Activated CD4-positive, alpha-beta T cell treated with anti-CD3 and anti-CD28 coated beads for 4 hours (primary cell): ENCODE results near the gene ALDH1A3.

Source experiments
- DNase-seq, 2 donors: peaks; one replicate each; pipeline ENCODE4 v3.0.0-alpha.2; 2020

The ALDH1A3 gene

DNA sequence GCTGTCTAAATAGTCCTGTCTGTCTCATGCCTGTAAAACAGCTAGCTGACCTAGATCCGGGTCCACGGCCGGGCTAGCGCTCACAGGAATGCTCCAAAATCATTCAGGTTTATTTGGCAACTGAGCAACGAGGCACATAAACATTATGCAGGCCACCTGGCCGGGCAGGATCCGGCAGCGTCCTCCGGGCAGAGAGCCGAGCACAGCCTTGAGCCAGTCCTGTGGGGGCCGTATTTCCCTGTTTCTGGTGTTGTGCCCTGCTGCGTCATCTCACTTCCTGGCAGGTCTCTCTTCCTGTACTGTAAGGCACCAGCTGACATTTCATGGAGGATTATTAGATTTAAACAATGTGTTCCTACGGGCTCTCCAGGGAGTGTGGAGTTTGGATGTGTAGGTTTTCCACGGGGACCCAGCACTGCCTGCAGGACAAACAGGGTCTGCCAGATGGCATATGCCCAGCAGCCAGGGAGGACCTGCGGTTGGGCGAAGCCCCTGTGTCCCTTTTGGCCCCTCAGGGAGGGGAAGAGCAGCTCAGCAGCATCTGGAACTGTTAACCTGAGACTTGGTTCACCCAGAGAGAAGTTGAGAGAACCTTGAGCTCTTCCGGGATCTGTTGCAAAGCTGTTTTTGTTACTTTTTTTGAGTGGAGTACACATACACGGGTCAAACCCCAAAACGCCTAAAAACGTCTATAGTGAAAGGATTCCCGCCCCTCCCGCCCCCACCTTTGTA, 23.0 kb downstream of the ALDH1A3 start:
- no peak for DNase-seq

DNA sequence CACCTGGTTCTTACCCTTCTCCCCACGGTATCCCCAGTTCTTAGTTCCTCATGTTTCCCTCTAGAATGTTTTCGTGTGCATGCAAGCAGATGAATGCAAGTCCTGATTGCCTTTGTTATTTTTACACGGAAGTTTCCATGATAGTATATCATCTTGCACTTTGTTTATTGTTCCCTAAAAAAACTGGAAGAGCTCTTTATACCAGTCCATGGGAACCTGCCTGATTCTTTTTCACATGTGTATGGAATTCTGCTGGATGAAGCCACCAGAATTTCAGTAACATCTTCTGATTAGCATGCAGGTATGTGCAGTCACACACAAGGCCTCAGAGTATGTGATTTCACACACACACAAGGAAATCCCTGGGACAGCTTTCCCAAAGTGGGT, 23.5 kb downstream of the ALDH1A3 start:
- no peak for DNase-seq

DNA sequence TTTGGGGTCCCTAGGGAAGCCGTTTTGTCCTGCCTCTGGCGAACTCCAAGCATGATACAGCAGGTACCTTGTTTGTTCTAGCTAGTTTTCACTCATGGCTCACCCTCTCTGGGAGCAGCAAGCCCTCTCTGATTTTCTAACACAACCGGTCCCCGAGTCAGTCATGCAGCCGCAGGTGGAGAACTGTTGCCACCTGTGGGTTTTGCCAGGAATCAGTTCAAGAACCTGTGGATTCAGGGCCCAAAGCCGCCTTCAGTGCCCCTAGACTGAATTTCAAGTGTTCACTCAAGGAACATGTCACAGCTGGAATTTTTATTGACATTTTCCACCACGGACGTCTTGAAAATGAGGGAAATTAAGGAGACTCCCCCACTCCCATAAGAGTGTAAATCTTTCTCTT, 26.2 kb downstream of the ALDH1A3 start:
- no peak for DNase-seq

DNA sequence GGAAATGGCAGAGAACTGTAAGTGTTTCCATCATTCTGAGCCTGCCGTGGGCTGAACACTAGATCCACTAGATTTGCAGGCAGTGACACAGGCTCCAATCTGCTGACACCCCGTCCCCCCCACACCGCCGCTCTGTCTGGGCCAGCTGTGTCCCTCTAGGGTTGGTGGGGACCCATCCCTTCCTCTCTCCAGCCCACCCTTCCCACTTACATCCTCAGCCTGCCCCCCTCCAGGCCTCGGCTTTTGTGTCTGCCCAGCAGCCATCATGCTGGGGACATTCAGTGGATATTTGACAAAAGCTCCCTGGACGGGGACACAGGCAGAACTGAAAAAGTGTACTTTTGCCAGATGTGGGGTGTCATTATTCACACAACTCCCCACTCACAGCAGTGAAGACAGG, 28.8 kb downstream of the ALDH1A3 start:
- DNase-seq: no peak

DNA sequence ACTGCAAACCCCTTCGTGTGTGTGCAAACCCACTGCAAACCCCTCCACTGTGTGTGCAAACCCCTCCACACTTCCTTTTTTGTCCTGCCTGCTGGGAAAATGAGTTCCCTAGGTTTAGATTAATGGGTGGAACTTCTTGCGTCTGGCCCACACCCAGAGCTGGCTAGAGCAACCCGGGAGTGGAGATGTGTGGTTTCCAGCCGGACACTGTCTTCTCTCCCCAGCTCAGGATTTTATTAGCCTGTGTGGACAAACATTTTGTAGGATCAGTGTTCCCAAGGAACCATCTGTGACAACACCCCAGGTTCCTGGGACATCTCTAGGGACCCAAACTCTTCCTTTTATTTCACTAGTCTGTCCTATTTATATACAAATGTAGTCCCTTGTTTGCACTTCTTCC, 29.9 kb downstream of the ALDH1A3 start:
- no peak for DNase-seq

DNA sequence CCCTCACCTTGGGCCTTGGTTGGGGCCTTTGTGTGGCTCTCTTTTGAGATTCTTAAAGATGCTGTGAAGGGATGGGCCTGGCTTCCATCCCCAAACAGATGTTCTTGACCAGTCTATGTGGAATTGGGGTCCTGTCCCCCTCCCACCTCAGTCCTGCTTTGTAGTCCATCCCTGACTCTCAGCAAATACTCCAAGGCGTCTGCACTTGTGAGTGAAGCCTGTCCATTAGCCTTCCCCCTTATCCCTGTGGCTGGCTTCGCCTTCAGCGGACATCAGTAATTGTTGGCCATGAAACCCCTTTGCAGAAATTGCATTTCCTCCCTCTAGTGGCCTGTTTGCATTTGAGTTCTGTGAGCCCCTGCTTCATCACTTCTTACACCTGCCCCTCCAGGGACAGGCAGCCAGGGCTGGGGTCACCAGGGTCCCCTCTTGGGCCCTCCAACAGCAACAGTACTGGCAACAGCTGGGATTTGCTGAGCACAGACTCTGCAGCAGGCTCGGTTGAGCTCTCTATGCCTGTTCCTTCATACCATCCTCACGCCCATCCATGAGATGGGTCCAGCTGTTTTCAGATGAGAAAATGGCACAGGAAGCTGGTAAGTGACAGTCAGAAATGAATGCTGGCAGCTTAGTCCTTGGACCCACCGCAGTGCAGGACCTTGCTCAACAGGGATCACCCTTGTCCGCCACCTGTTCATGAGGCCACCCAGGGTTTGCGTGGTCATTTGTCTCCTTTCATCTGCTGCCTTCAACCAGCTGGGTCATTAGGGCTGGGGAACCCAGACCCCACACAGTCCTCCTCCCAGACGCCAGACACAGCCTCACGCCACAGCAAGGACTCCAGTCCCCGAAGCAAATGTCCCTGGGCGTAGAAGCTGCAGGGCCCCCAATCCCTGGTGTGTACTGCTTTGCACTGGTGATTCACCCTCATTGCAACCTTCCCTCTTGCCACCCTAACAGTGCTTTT, 30.6 kb downstream of the ALDH1A3 start:
- no peak for DNase-seq

DNA sequence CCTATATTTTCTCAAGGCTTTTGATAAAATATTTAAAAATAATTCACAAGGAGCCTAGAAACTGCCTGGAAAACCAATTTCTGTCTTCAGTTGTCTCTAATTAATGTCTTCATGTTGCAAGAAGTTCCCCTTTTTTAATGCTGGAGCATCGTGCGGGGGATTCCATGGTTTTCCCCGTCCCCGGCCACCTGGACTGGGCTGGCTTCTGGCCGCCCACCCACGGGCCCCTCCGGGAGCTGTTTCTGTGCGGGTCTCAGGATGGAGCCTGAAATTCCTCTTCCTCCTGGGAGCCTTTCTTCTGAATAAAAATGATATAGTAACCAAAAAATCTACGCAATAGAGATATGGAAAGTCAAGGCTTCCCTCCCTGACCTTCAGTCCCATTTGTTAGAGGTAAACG, 31.5 kb downstream of the ALDH1A3 start:
- DNase-seq: no peak

DNA sequence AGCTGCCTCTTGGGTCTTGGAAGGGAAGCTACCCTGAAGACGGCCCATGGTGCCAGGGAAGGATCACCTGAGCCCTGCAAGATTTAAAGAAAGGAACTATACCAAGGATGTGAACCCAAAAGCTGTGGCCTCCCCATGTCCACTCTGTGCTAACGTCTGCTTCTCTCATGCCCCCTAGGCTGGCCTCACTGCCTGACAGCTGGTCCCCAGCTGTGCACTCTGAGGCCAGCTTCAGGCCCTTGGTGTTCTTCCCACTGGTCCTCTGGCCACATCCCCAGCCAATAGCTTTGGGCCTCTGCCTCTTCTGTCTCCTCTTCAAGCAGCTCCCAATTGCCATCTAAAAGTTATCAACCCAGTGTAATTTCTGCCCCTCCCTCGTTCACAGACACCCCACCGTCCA, 34.3 kb downstream of the ALDH1A3 start:
- no peak for DNase-seq

DNA sequence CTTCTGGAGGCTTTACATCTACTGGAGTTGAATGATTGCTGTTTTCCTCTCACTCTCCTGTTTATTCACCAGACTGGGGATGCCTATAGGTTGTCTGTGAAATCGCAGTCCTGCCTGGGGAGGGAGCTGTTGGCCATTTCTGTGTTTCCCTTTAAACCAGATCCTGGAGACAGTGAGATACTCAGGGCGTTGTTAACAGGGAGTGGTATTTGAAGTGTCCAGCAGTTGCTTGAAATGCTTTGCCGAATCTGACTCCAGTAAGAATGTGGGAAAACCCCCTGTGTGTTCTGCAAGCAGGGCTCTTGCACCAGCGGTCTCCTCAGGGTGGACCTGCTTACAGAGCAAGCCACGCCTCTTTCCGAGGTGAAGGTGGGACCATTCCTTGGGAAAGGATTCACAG, 35.2 kb downstream of the ALDH1A3 start:
- DNase-seq: no peak

DNA sequence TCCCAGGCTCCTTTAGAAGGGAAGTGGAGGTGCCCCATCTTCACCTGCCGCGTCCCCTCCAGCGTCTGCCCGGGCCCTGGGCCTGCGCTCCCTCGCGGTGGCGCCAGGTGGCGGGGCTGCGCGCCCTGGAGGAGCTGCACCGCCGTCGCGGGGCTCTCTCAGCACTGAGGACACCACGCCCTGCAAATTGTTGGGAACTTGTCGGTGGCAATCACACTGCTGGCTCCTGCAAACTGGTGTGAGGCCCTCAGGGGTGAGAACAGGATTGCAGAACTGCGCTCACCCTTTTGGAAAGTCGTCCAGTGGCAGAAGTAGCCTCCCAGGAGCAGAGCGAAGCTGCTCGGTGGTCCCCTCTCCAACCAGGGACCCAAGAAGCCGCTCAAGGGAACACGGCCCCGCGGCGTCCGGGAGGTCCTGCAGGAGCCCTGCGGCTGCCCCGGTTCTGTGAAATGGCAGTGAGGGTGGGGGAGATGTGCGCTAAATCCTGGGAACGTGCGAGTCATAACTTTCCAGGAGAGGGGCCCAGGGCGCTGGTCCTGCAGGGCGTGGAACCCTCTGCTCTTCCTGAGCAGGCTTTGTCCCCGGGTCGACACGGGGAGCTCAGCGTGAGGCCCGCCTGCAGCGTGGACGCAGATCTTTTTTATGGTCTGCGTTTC, 38.5 kb downstream of the ALDH1A3 start:
- peak; percentile 44 to 50 for DNase-seq

DNA sequence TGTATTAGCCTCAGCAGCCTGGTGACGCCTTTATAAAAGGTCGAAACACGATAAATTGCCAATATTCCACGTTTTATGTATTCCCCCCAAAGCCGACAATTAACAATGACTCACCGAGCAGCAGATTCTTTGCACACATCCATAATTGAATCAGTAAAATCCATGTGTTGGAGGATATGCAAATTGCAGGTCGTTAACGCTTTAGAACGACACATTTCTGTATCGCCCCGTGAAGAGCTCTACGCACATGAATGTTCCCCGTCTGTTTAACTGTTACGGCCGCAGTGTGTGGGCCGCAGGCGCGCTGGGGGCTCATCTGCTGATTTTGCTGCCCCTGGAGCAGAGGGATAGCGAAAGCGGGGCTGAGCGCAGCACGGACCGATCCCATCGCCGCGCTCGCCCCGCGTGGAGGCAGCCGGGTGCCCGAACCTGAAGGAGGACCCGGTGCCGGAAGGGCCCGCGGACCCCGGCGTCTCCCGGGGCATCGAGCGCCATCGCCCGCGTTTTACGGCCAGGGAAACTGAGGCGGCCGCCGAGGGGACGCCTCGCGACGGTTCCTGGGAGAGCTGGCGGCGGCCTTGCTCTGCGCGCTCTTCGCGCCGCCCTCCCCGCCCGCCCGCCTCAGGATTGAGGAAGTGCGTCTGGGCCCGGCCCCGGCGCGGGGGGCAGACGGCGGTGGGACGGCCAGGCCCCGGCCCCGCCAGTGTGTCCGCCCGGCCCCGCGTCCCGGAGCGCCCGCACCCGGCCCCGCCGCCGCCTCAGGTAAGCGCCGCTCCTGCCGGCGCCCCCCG, 39.3 kb downstream of the ALDH1A3 start, which contains the start of gene LRRK1:
TSS of gene LRRK1 (plus strand) at position 668 of the 791 bp plus-strand sequence. CDS start 5,276 bp downstream, outside the sequence.
- no peak for DNase-seq

DNA sequence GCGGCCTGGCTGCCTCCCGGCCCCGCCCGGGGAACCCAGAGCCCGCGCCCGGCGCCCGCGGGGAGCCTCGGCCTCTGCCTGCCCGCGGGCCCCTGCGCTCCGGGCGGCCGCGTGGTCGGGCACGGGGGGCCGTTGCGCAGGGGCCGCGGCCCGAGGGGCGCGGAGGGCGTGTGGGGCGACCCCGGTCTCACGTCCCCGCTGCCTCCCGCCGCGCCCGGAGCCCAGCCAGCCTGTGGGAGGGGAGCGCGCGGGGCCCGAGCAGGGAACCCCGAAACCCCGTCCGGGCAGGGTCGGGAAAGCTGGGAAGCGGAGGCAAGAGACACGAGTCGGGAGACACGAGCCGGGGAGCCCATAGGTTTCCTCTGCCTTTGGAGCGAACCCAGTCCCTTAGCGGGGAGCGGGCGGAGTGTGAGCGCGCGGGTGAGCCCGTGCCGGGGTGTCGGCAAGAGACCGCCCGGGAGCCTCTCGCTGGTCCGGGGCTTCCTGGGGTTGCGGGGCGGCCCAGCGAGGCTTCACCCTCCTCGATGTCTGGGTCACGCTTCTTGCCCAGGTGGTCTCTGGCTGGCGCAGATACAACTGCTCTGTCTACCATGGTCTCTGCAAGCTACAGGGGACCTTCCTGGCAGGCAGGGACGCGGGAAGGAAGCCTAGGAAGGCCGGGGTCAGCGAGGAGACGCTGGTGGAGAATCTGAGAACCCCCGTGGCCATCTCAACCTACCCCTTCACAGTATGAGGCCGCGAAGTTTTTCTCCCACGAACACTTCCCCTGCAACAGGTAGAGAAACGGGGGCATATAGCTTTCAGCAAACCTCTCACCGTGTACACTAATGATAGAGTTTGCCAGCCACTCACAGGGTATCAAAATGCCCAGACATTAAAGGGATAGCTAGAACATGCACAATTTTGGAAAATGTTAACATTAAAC, 40.1 kb downstream of the ALDH1A3 start:
- no peak for DNase-seq

DNA sequence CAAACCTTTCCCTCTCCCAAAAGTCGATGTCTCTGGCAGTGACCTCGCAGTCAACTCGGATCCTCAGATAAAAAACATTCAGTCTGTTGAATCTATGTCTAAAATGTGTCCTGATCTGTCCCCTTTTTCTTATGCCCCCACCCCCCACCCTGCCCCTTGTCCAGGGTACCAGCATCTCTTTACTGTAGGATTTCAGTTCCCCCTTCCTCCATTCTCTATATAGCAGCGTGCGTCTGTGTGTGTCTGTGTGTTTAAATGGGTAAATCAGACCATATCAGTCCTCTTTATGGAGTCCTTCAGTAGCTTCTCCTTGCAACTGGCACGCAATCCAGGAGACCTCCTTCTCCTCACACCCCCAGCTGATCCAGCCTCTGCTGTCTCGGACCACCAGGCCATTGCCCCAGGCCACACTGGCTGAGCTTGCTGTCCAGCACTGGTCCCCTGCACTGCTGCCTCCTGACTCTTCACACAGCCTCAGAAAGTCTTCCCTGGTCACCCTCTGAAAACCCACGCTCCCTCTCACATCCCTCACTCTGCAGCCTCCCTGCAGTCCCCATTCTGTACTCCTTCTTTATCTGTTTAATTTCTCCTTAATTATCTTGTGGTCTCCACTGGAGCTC, 41.0 kb downstream of the ALDH1A3 start:
- DNase-seq: no peak

DNA sequence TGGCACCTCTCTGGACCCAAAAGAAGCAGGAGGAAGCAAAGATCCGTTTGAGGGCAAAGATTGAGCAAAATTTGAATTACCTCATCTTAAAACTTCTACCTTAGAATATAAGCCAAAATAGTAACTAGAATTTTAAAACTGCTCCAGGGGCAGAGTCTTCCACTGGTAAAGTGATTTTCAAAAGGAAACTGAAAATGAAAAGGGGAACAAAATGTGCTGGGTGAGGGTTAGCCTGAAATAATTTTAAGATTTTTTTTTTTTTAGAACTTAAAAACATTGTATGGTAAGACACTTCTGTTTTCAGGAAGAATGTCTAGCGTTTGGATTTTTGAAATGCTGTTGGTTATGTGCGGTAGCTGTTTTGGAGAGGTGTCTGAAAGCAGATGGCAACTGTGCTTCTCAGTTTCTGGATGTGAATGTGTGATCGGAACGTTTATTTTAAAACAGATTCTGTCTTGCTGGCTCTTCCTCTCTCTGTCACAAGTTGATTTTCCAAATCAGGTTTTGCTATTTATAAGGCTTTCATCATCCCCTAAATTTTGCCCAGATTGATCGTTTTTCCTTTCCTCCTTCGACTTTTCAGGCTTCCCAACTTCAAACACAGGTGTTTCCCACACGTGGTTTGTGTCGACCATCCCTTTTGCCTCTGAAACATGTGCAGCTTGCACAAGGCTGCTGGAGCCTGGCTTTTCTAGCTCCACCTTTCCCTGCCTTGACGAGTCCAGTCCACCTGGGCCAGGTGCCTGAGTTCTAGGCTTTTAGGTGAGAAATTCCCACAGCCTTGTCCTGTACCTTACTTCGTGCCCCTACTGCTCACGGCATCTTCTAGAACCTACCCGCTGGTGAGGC, 42.8 kb downstream of the ALDH1A3 start:
- DNase-seq: no peak

DNA sequence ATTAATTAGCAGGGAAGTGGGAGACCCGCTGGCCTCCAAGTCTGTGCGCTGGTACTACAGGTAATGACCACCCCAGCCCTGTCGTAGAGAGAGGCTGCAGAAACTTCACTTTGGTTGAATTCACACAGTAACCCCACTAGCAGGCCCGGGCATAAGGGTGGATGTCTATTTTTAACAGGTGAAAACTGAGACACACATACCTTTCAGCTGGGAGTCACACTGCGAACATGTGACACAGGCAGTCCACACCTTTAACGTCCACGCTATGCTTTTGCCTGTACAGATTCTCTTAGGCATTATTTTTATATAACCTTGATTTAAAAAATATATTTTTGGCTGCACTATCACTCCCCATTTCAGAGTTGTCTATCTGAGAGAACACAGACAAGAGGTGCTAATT, 43.4 kb downstream of the ALDH1A3 start:
- DNase-seq: no peak

DNA sequence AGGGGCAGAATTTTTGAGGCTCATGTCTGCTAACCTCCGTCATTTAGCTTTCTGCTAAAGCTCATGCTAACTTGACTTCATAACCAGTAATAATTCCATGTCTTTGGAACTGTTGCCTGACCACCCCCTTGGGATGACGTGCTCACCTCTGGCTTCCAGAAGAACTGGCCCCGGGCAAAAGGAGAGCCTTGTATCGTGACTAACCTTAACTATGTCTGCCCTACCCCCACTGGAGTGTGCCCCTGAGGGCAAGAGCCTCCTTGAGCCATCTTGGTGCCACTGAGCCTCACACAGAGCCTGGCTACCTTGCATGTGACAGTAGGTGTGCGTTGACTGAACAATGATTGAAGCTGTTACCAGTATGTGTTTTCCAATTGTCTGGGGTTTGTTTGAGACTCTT, 44.3 kb downstream of the ALDH1A3 start:
- DNase-seq: no peak

DNA sequence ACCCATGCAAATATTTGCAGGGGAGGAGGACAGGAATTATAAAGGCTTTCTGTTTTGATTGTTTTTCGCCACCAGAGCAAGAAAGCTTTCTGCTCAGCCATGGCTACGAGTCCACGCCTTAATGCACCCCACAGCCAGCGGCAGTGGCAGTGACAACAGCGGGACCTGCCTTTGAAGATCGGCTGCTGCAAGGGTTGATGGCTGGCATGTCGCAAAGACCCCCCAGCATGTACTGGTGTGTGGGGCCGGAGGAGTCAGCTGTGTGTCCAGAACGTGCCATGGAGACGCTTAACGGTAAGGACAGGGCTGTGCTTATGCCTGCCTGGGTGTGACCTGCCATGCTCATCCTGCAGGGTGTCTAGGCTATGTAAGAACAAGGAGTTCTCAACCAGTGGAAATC, 44.8 kb downstream of the ALDH1A3 start:
- no peak for DNase-seq

DNA sequence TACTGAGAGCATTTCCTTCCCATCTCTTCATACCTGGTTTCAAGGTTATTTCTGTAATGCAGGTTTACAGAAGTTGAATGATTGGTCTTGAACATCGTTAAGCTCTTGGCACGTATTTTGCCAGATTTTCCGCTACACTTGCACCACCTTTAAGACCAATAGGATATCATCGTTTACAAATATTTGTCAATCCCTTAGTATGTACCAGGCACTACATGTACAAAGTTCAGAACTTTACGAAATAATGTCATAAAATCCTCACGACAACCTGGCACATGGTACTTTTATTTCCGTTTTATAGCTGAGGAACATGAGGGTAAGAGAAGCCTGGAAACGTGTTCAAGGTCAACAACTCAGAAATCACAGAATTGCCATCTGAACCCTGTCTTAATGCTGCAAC, 45.8 kb downstream of the ALDH1A3 start:
- DNase-seq: no peak

DNA sequence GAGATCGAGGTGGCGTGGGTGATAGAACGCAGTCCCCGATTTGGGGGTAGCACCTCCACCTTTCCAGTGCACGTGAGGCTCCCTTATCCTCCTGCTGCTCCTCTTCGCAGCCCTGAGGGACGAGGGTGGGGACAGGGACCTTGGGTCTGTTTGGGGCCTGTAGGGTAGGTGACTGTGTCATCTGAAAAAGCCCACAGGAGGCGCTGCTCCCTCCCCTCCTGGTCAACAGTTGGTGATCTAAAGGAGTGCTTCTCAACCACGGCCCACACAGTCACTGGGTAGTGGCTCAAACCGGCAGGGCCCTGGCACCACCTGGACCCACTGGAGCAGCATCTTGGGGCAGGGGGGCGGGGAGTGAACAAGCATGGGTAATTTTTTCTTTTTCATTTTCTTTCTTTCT, 46.6 kb downstream of the ALDH1A3 start:
- DNase-seq: no peak
